ENCODE measurements around the gene BCAR1. TPM values are rescaled to one million over a fixed set of nuclear protein-coding genes. Genes with fewer than 3 reads are reported as not detected.

BCAR1 gene
- total RNA-seq, 2 donors from 2014 or later, result 46.5 to 65.9 TPM

DNA sequence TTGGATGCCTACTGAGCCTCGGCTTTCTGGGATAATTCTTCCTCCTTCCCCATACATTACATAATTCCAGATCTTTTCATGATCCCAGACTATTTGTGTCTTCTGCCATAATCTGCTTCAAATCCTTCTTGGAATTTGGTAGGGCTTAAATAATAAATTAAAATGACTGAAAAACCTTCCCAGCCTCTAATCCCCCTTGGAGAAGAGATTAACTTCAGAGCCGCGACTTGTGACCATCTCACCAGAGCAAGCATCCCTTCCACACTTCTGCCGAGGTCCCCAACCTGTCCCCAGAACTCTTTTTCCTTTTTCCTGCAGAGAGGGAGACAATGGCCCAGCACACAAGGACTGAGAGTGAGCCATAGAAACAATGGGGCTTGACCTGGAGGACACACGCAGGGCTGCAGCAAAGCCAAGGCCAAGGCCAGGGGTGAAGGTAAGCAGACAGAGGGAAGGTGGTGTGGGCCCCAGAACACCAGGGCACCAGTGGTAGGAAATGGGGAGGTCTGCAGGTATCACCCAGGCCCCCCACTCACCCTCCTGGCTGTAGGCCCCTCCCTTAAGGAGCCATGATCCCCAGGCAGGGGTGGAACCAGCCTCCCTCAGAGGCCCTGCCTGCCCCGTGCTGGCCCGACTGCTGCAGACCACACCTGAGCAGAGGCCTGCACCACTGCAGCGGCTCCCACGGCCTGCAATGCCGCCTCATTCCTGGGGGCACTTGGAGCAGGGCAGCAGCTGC lies 9.6 kb upstream of the BCAR1 start:
- ATAC-seq, result no peak
- intact Hi-C loops (cut with DNase I), result no loop called here
- no peak for DNase-seq

GRCh38 chr16:75258807-75259141 lies 7.3 kb upstream of the BCAR1 start:
- intact Hi-C loops (cut with DNase I), result loop anchor here in 1 of 2 donors (10.0 kb wide), 1 partner anchor 46 kb away; no protein-coding TSS in a partner anchor
- ATAC-seq (no peak), DNase-seq (no peak)

- DNase-seq (no peak), ATAC-seq (no peak)
- intact Hi-C loops (cut with DNase I), result loop anchor here in 1 of 2 donors (10.0 kb wide), 1 partner anchor 47 kb away; no protein-coding TSS in a partner anchor
Observed at GRCh38 chr16:75257886-75258806, 6.7 kb upstream of the BCAR1 start.

- ATAC-seq (peak; percentile 21 to 52), DNase-seq (peak; percentile 66)
- intact Hi-C loops (cut with DNase I), result loop anchor here in 1 of 2 donors (10.0 kb wide), 1 partner anchor 48 kb away; no protein-coding TSS in a partner anchor
Observed at GRCh38 chr16:75256696-75257343, 5.4 kb upstream of the BCAR1 start.

- peak; percentile 59 for DNase-seq
- peak in 1 of 2 donors; percentile 11 for ATAC-seq
- intact Hi-C loops (cut with DNase I), result loop anchor here in 1 of 2 donors (10.0 kb wide), 1 partner anchor 49 kb away; no protein-coding TSS in a partner anchor
Observed at GRCh38 chr16:75256059-75256571, 4.7 kb upstream of the BCAR1 start.

DNA sequence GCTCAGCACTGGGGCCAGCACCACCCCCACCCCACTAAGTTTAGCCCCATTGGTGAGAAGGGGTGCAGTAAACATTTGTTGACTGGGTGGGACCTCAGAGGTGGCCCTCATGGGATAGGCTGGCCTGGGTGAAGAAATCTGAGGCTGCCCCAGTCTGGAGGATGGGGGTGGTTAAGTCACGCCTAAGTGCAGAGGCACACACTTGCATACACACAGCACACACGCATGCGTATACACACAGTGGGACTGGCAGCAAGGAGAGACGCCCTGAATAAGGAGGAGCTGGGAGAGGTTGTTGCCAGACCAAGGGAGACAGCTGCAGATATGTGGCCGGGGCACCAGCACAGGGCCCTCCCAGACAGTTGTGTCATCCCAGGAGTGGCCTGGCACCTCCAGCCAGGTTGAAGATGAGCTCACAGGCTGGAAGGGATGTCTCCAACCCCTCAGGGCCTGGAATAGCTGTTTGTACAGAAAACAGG lies 3.0 kb upstream of the BCAR1 start:
- intact Hi-C loops (cut with DNase I), result loop anchor here (5.0 to 10.0 kb wide), 2 partner anchors 50 to 53 kb away; no protein-coding TSS in a partner anchor
- DNase-seq (peak; percentile 52), ATAC-seq (peak in 1 of 2 donors; percentile 24)

GRCh38 chr16:75252946-75253911 lies 1.8 kb upstream of the BCAR1 start:
- intact Hi-C loops (cut with DNase I), result loop anchor here (5.0 to 10.0 kb wide), 2 partner anchors 52 to 54 kb away; no protein-coding TSS in a partner anchor
- DNase-seq, result peak; percentile 39
- peak in 1 of 2 donors; percentile 3 for ATAC-seq

DNA sequence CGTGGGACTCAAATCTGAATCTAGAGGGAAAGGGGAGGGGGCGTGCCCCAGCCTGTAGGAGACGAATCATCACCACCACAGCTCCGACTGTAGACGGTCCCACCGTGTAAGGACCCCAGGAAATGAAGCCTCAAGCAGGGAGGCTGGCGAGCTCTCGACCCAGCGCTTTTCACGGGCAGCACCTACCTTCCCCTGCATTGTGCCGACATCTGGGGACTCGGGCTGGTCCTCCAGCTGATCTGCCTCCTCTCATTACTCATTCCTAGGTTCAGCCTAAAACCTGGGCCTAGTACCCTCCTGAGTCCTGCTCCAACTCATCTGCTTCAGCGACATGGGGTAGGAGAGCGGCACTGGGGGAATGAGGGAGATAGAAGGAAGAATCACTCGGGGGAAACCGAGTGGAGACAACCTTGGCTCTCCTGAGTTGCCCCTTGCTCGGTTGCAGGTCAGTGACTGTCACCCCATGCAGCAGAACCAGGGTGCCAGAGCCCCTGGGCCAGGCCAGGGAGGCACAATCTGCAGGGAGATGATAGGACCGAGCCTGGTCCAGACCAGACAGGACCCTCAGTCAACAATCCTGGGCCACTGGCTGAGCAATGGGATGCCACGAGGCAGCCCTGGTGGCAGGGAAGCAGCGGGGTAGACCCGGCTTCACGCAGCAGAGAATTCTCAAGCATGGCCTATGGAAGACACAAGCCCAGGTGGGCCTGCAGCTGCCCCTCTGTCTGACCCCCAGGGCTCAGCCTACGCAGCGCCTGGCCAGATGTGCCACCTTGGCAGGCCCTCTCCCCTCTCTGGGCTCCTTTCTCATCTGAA lies 833 bp upstream of the BCAR1 start:
- ATAC-seq, result no peak

DNA sequence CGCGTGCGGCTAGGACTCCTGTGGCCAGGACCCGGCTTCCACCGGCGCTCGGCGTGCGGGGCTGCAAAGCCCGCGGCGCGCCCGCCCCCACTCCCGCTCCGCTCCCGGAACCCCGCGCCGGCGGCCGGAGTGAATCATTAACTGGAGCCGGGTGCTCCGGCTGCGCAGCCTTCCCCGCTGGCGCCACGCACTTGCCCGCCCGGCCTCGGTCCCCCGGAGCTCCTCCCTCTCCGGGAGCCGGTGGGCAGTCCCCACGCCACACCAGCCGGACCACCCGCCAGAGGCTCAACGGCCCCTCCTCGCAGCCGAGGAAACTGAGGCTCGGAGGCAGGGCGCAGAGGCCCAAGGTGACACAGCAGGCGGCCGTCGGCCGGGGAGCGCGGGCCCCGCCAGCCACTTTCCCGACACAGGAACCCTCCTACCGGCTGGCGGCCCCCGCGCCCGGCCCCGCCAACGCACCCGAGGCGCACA lies 580 bp downstream of the BCAR1 start:
- ATAC-seq, result peak; percentile 10 to 11

More for the DNA sequence above, 833 bp upstream of the BCAR1 start:
- DNase-seq, result peak; percentile 18
- intact Hi-C loops (cut with DNase I), result loop anchor here (5.0 to 10.0 kb wide), 2 partner anchors 53 to 55 kb away; no protein-coding TSS in a partner anchor

DNA sequence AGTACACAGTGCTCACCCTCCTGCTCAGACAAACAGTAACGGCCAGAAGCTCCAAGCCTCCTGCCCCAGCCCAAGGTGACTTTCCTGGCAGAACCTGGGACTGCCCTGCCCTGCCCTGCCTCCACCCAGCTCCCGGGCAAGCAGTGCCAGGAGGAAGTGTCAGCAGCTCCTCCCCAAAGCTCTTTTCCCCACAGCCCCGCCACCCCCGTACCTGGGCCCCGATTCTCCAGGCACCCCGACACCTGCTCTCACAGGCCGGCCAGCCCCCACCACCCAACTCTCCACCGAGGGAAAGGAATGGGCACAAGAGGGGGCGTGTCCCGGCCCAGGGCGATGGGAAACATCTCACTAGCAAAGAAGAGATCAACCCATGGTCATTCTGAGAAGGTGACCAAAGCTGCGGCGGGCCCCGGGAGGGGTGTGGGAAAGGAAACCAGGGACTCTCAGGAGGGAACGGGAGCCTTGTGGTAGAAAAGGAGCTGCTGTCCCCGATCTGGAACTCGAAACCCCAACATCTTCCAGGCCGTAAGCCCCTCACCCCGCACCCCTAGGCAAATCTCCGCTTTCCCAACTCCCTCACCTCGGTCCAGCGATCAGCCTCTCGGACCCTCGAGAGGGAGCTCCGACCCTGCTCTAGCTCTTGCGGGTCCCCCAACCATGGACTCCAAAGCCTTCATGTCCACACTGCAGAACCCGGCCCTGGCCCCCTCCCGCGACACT lies 1.2 kb downstream of the BCAR1 start:
- peak; percentile 46 for DNase-seq
- intact Hi-C loops (cut with DNase I), result loop anchor here (5.0 to 10.0 kb wide), 2 partner anchors 55 to 57 kb away; no protein-coding TSS in a partner anchor
- peak in 1 of 2 donors; percentile 6 for ATAC-seq

More for the DNA sequence above, 580 bp downstream of the BCAR1 start:
- intact Hi-C loops (cut with DNase I), result loop anchor here (5.0 to 10.0 kb wide), 2 partner anchors 54 to 56 kb away; no protein-coding TSS in a partner anchor
- DNase-seq, result peak; percentile 54

DNA sequence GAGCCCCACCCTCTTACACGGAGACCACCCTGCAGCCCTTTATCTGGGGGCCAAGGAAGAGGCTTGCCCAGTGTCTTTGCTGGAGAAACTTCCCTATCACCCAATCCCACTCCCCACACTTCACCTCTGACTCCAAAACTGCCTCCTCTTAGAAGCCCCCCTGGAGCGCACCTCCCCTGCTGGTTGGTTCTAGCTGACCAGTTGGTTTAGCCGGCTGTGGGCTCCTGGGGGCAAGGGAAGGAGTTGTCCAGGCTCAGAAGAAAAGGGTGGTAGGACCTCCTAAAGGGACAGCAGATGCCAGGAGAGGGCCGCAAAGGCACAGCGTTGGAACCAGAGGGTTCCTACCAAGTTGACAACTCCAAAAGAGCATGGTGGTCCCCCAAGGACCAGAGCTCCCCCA lies 2.0 kb downstream of the BCAR1 start:
- intact Hi-C loops (cut with DNase I), result no loop called here
- no peak for ATAC-seq
- DNase-seq, result no peak

- no peak for ATAC-seq
- intact Hi-C loops (cut with DNase I), result no loop called here
- DNase-seq, result peak; percentile 23
Observed at GRCh38 chr16:75248536-75249380, 2.7 kb downstream of the BCAR1 start.

GRCh38 chr16:75248142-75248535 lies 3.3 kb downstream of the BCAR1 start:
- intact Hi-C loops (cut with DNase I), result no loop called here
- DNase-seq (peak; percentile 66), ATAC-seq (no peak)

- intact Hi-C loops (cut with DNase I), result no loop called here
- ATAC-seq (no peak), DNase-seq (peak; percentile 25)
Observed at GRCh38 chr16:75247249-75247648, 4.2 kb downstream of the BCAR1 start.

All from left cardiac atrium (tissue), 4 donors.